Thymus (tissue), 11 donors: ENCODE data around the gene M1AP. TPM values are rescaled to one million over a fixed set of nuclear protein-coding genes. Genes with fewer than 3 reads are reported as not detected.

Experiments used
- DNase-seq, 9 donors: peaks; one replicate each; pipeline ENCODE4 v3.0.0-alpha.2; 2013; ENCODE audit warnings: low spot score in 9 of 9, low read depth in 6 of 9, missing footprints in 1 of 9
- H3K27ac ChIP-seq, 2 donors: one replicate each; pipeline ENCODE4 v1.5.1; 2013; ENCODE audit warnings: control low read depth in 1 of 2, low read depth in 1 of 2, low read length in 1 of 2, mild to moderate bottlenecking in 1 of 2, moderate library complexity in 1 of 2
- H3K27me3 ChIP-seq, 2 donors: one replicate each; pipeline ENCODE4 v1.5.1; 2013; ENCODE audit warnings: low read length in 1 of 2; ENCODE audit not compliant: control insufficient read depth in 2 of 2, insufficient read depth in 1 of 2
- H3K36me3 ChIP-seq, 2 donors: one replicate each; pipeline ENCODE4 v1.5.1; 2013; ENCODE audit warnings: low read length in 1 of 2, mild to moderate bottlenecking in 1 of 2, moderate library complexity in 1 of 2; ENCODE audit not compliant: control insufficient read depth in 2 of 2, insufficient read depth in 2 of 2
- H3K4me1 ChIP-seq, 2 donors: one replicate each; pipeline ENCODE4 v1.5.1; 2013; ENCODE audit warnings: low read length in 2 of 2; ENCODE audit not compliant: control insufficient read depth in 2 of 2, insufficient read depth in 2 of 2
- H3K4me3 ChIP-seq, 2 donors: one replicate each; pipeline ENCODE4 v1.5.1; 2013; ENCODE audit warnings: low read length in 2 of 2, control low read depth in 1 of 2, mild to moderate bottlenecking in 1 of 2
- H3K9me3 ChIP-seq, 2 donors: one replicate each; pipeline ENCODE4 v1.5.1; 2013; ENCODE audit warnings: low read length in 1 of 2, mild to moderate bottlenecking in 1 of 2; ENCODE audit not compliant: control insufficient read depth in 2 of 2, insufficient read depth in 1 of 2
- WGBS: extraction: QIAGEN DNeasy Blood & Tissue Kit; methylation state at CpG from one replicate; pipeline ENCODE4 v1.1.7; 2013; 5-methylcytosine and 5-hydroxymethylcytosine counted together
- polyA plus RNA-seq: library from polyadenylated mRNA; stranded (reverse); fragments of 200-250 nt; gene quantifications from one replicate; pipeline ENCODE4 v1.2.3, GENCODE V29; 2013
- total RNA-seq: library from RNA; stranded (reverse); fragments of 120-200 nt; gene quantifications from one replicate; pipeline ENCODE4 v1.2.4, GENCODE V29; 2013
- donor health status: healthy.

Gene M1AP
- total and polyA plus RNA-seq, 2 donors, result 0.55 to 0.94 TPM

DNA sequence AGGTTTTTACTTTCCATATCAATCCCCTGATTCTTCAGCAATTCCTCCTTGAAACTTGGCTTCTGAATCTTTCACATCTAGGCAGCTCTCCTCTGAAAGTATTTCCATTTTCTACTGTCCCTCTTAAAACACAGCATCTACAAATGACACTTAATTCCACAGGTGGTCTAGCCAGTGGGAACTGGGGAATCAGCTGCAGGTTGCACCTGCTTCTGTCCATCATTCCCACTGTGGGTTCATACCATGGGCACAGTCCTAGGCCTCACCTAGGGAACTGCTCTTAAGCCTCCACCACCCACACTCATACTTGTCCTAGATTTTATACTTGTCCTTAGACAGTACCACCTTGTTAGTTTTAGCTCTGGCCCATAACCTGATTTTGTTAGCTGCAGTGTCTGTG, 96.6 kb downstream of the M1AP start:
- Histone ChIP-seq H3K27me3 (peaks cover 52 to 95% of the 10 kb centered on the region in 2 donors), H3K27ac (no peak overlapping the region), H3K36me3 (no peaks in the 10 kb centered on the region), H3K9me3 (peaks cover 5 to 7% of the 10 kb centered on the region in 2 donors), H3K4me1 (peaks cover 7 to 37% of the 10 kb centered on the region in 2 donors), H3K4me3 (no peak overlapping the region)
- no peak for DNase-seq

DNA sequence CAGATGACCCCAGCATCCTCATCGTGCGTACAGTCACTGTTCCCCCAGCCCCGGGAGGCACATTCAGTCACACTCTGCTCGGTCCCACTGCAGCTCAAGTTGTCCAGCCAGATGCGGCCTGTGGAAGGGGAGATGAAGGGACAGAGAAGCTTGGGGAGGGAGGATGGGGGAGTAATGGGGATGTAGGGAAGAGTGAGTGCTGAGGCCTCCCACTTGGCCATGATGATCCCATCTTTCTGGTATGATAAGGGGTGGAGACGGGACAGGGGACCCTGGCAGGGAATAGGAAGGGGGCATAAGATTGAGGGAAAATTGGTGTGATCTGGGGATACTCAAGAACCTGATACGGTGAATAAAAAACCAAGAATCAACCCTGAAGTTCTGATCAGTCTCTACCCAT, 97.9 kb downstream of the M1AP start:
- H3K4me1 ChIP-seq, result peaks cover 4 to 29% of the 10 kb centered on the region in 2 donors
- DNase-seq, result no peak
- whole genome bisulfite sequencing, result 95% methylated on average over 7 of the region's 7 CpGs

DNA sequence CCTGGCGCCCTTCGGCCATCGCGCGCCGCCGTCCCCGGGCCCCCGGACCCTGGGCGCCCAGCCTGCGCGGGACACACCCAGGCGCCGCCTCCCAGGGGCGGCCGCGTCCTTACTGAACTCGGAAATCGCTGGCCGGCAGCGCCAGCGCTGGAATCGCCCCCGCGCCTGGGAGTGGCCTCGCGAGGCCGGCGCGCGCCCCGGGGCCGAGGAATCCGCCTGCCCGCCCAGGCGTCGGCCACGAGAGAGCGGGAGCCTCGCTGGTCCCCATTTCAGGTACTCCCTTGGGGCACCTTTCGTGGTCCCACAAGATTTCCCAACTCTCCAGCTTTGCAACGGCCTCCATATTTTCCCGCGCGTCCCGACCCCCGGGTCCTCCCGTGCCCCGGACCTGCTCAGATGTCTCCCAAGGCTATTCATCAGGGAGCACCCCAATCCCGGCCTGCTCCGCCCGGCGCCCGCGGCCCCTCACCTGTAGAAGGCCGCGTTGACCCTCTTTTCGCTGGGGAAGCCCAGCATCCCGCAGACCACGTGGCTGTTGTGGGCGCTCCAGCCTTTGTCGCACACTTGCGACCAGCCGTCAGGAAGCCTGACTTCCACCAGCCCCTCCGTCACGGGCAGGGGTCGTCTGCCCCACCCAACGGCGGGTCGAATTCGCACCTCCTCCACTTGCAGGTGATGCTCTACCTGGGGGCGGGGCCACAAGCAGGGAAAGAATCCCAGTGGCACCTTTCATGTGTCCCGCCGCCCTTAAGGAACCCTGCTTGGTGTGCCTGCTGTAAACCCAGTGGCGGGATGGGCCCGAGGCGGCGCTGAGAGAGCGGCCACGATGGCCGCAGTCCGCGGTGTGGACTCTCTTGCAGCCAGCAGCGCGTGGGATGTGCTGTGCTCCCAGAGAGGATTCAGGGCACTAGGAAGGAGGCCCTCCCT, 99.0 kb downstream of the M1AP start:
- no peak for DNase-seq
- peaks cover 56 to 83% of the 10 kb centered on the region in 2 donors for H3K27me3 ChIP-seq
- H3K4me3 ChIP-seq, result peak overlapping the region; percentile 25 to 36
- peaks cover 3 to 26% of the 10 kb centered on the region in 2 donors for H3K4me1 ChIP-seq
- H3K27ac ChIP-seq, result no peak overlapping the region
- H3K9me3 ChIP-seq, result peaks cover 5 to 7% of the 10 kb centered on the region in 2 donors
- H3K36me3 ChIP-seq, result no peaks in the 10 kb centered on the region
- 3% methylated on average over 85 of the region's 85 CpGs for WGBS

More for the DNA sequence above, 97.9 kb downstream of the M1AP start:
- Histone ChIP-seq H3K9me3 (peaks cover 5 to 7% of the 10 kb centered on the region in 2 donors), H3K27ac (no peak overlapping the region), H3K27me3 (peaks cover 56 to 92% of the 10 kb centered on the region in 2 donors), H3K4me3 (no peak overlapping the region), H3K36me3 (no peaks in the 10 kb centered on the region)

DNA sequence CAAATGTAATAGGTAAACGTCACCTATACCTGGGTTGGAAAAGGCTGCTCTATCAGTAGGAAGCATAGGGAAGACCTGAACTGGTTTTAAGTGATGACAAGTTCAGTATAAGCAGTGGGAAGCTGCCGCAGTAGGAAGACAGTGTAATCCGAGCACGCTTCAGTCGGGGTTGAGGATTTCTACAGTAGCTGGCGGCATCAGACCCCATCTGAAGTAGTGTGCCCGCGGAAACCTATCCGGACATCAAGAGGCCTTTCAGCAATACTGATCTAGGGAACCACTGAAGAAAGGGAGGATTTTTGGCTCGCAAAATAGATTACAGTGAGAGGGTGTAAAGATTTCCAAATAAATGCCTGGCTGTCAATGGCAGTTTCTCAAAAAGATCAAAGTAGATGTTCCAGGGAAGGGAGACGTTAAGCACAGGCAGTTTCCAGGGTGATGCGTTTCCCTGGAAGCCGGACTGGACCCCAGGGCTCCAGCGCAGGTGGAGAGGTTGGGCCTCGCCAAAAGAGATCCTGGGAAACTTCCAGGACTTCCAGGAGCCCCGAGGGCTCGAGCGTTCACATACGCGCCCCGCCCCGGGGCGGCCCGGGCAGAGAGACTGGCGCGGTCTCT, 99.7 kb downstream of the M1AP start:
- Histone ChIP-seq H3K4me1 (peaks cover 0 to 18% of the 10 kb centered on the region in 2 donors), H3K27me3 (peaks cover 52 to 75% of the 10 kb centered on the region in 2 donors), H3K9me3 (peaks cover 5 to 7% of the 10 kb centered on the region in 2 donors), H3K4me3 (peak overlapping the region in 1 of 2 donors; percentile 36), H3K27ac (no peak overlapping the region), H3K36me3 (no peaks in the 10 kb centered on the region)
- no peak for DNase-seq
- 36% methylated on average over 26 of the region's 26 CpGs for WGBS

DNA sequence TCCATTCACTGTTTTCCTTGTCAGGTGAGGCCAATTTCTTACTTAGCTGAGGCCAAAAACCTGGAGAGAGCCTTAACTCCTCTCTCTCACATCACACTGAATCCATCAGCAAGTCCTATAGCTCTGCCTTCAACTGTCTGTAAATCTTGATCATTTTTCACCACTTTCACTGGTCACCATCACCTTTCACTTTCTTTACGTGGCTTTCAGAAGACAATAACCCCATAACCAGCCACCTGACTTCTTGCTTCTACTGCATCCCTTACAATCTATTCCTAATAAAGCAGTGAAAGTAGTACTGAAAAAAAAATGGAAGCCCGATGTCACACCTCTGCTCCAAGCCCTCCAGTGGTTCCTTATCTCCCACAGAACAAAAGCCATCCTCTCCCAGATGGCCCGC, 102.1 kb downstream of the M1AP start:
- Histone ChIP-seq H3K9me3 (peaks cover 5 to 7% of the 10 kb centered on the region in 2 donors), H3K27ac (no peak overlapping the region), H3K4me3 (no peak overlapping the region), H3K4me1 (peaks cover 0 to 10% of the 10 kb centered on the region in 2 donors), H3K27me3 (peaks cover 37 to 51% of the 10 kb centered on the region in 2 donors), H3K36me3 (no peaks in the 10 kb centered on the region)
- no peak for DNase-seq
- WGBS, result 95% methylated on average over 3 of the region's 3 CpGs

DNA sequence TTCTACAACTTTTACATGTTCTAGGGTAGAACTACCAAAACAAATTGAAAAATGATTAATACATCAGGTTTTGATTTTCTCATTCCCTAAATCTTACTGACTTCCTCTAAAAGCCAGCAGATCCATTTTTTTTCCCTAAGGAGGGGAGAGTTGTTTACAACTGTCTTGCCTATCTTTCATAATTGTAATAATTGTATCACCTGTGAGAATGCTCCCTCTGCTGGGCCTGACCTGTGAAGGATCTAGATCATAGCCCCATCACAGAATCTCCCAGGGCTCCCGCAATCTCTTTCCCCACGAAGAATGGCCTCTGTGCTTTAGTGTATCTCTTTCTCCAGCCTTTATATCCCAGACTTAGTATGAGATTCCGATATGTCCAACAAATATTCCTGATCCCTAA, 103.5 kb downstream of the M1AP start:
- peaks cover 5 to 7% of the 10 kb centered on the region in 2 donors for H3K9me3 ChIP-seq
- peaks cover 25 to 38% of the 10 kb centered on the region in 2 donors for H3K27me3 ChIP-seq
- no peaks in the 10 kb centered on the region for H3K36me3 ChIP-seq
- no peak overlapping the region for H3K27ac ChIP-seq
- H3K4me1 ChIP-seq, result peaks cover 0 to 9% of the 10 kb centered on the region in 2 donors
- H3K4me3 ChIP-seq, result no peak overlapping the region
- no peak for DNase-seq
- WGBS, result 95% methylated on average over 3 of the region's 3 CpGs

DNA sequence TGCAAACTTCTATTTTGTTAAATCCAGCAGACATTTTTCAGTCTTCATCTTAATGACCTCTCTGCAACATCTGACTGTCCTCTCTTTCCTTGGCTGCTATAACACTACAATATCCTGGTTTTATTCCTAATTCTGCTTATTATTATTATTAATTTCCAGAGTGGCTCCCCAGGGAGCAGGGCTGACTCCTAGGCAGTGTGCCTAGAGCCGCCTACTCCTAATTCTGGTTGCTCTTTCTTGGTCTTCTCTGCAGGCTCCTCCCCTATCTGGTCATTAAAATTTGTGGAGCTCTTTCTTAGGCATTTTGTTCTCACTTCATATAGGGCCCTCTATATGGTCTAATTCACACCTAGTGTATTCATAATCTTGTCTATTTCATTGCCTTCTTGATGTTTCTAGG, 105.2 kb downstream of the M1AP start:
- peaks cover 10 to 32% of the 10 kb centered on the region in 2 donors for H3K27me3 ChIP-seq
- H3K4me1 ChIP-seq, result peaks cover 0 to 3% of the 10 kb centered on the region in 2 donors
- no peak for DNase-seq
- WGBS, result 95% methylated on average over 1 of the region's 1 CpG
- no peak overlapping the region for H3K27ac ChIP-seq
- no peaks in the 10 kb centered on the region for H3K36me3 ChIP-seq
- H3K9me3 ChIP-seq, result no peaks in the 10 kb centered on the region
- H3K4me3 ChIP-seq, result no peak overlapping the region

DNA sequence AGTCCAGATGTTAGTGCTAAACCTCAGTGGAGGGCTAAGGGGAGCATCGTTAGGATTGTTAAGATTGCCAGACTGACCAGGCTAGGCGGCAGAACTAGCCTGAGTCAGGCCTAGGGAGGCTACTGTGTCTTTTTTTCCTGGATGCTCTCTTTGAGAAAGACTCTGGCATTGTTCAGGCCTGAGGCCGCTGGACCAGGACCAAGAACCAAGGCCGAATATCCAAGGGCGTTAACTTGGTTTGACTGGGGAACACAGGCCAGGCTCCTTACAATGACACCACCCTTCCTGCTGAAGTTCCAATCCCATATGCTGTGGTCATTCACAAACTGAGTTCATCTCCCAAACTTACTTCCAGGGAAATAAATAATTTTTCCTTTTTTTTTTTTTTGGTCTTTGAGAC, 107.8 kb downstream of the M1AP start:
- DNase-seq, result no peak
- H3K27me3 ChIP-seq, result peaks cover 0 to 14% of the 10 kb centered on the region in 2 donors
- peaks cover 0 to 6% of the 10 kb centered on the region in 2 donors for H3K4me1 ChIP-seq
- no peak overlapping the region for H3K27ac ChIP-seq
- no peak overlapping the region for H3K4me3 ChIP-seq
- 96% methylated on average over 5 of the region's 5 CpGs for WGBS
- no peaks in the 10 kb centered on the region for H3K9me3 ChIP-seq
- no peaks in the 10 kb centered on the region for H3K36me3 ChIP-seq

DNA sequence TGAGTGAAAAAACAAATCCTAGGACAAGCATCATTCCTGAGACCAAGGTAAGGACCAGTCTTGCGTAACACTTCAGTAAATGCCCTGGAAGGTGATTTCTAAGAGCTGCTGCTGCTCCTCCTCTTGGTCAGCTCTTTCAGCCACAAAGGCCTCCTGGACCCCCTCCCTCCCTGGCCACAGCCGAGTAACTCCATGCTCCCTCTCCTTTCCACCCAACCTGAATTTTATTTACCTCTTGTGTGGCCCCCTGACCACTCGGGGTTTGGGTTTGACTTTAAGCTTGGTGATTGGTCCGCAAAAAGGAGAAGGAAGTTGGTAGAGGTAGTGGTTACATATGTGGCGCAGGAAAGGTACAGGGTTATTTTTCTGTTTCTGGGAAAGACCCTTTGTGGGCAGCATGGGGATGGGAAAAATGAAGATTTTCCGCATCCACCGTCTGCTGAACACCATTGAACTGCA, 109.2 kb downstream of the M1AP start:
- Histone ChIP-seq H3K9me3 (no peaks in the 10 kb centered on the region), H3K36me3 (no peaks in the 10 kb centered on the region), H3K27me3 (peaks cover 0 to 14% of the 10 kb centered on the region in 2 donors), H3K27ac (no peak overlapping the region), H3K4me1 (peaks cover 0 to 6% of the 10 kb centered on the region in 2 donors), H3K4me3 (no peak overlapping the region)
- WGBS, result 17% methylated on average over 7 of the region's 7 CpGs
- no peak for DNase-seq
